ENCODE data around the gene CECR2. TPM values are rescaled to one million over a fixed set of nuclear protein-coding genes. Genes with fewer than 3 reads are reported as not detected.
"Not testable (repeated sequence)": the region's sequence is repeated elsewhere in the genome, so short reads cannot be mapped to it uniquely, and the experiment has no call there.

The CECR2 gene
- total RNA-seq, 1 experiment from 2014 or later, result not detected

GRCh38 chr22:17514084-17514483 lies 144.8 kb downstream of the CECR2 start:
- H3K4me1 ChIP-seq (ENCODE audit: insufficient read depth, low read length), result no peaks in the 10 kb centered on the region
- H3K9ac ChIP-seq (ENCODE audit: low read length), result no peak overlapping the region
- no peaks in the 10 kb centered on the region for H3K36me3 ChIP-seq (ENCODE audit: low read depth, low read length)
- H3K27me3 ChIP-seq (ENCODE audit: low read length), result peaks cover 59% of the 10 kb centered on the region
- no peaks in the 10 kb centered on the region for H3K9me2 ChIP-seq (replicated peaks; ENCODE audit: low read length)
- no peaks in the 10 kb centered on the region for H3K9me3 ChIP-seq (ENCODE audit: low read length)
- no TSS peak for BruUV-seq (replicated peaks)
- no peak overlapping the region for H3K4me2 ChIP-seq (ENCODE audit: low read length)
- ChIA-PET POLR2A (ENCODE audit: unreplicated experiment) (no interaction called here), CTCF (no interaction called here)
- no peak overlapping the region for H3K4me3 ChIP-seq (ENCODE audit: low read length)
- DNase-seq (no peak), ATAC-seq (no peak)
- TF ChIP-seq, protein P1, sequence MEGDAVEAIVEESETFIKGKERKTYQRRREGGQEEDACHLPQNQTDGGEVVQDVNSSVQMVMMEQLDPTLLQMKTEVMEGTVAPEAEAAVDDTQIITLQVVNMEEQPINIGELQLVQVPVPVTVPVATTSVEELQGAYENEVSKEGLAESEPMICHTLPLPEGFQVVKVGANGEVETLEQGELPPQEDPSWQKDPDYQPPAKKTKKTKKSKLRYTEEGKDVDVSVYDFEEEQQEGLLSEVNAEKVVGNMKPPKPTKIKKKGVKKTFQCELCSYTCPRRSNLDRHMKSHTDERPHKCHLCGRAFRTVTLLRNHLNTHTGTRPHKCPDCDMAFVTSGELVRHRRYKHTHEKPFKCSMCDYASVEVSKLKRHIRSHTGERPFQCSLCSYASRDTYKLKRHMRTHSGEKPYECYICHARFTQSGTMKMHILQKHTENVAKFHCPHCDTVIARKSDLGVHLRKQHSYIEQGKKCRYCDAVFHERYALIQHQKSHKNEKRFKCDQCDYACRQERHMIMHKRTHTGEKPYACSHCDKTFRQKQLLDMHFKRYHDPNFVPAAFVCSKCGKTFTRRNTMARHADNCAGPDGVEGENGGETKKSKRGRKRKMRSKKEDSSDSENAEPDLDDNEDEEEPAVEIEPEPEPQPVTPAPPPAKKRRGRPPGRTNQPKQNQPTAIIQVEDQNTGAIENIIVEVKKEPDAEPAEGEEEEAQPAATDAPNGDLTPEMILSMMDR (conservative IDR thresholded peaks at IDR 0.05; ENCODE audit: low read depth, low read length), result no peak
- TF ChIP-seq EZH2 (IDR thresholded peaks at IDR 0.05; ENCODE audit: low read length, unreplicated experiment), result no peak
- no peak for TF ChIP-seq EZH2phosphoT487 (IDR thresholded peaks at IDR 0.05; ENCODE audit: borderline replicate concordance, low read length)
- no peak overlapping the region for H2AFZ ChIP-seq (ENCODE audit: low read length)
- H3F3A ChIP-seq (ENCODE audit: low read length, unreplicated experiment), result no peaks in the 10 kb centered on the region
- intact Hi-C loops (cut with micrococcal nuclease), result no loop called here
- H3K79me2 ChIP-seq (ENCODE audit: low read length), result no peaks in the 10 kb centered on the region
- no peak overlapping the region for H3K27ac ChIP-seq (ENCODE audit: low read length)
- H4K20me1 ChIP-seq (ENCODE audit: low read length), result no peaks in the 10 kb centered on the region

GRCh38 chr22:17518406-17518805 lies 149.1 kb downstream of the CECR2 start:
- DNase-seq, result no peak
- H3K9me2 ChIP-seq (replicated peaks; ENCODE audit: low read length), result no peaks in the 10 kb centered on the region
- CTCF ChIA-PET, result no interaction called here
- no peaks in the 10 kb centered on the region for H4K20me1 ChIP-seq (ENCODE audit: low read length)
- no peak overlapping the region for H3K9ac ChIP-seq (ENCODE audit: low read length)
- peaks cover 20% of the 10 kb centered on the region for H3K27me3 ChIP-seq (ENCODE audit: low read length)
- H3F3A ChIP-seq (ENCODE audit: low read length, unreplicated experiment), result no peaks in the 10 kb centered on the region
- H3K4me2 ChIP-seq (ENCODE audit: low read length), result no peak overlapping the region
- ATAC-seq, result no peak
- no peaks in the 10 kb centered on the region for H3K79me2 ChIP-seq (ENCODE audit: low read length)
- no peak overlapping the region for H3K4me3 ChIP-seq (ENCODE audit: low read length)
- no TSS peak for BruUV-seq (replicated peaks)
- intact Hi-C loops (cut with micrococcal nuclease), result no loop called here
- H3K27ac ChIP-seq (ENCODE audit: low read length), result no peak overlapping the region
- POLR2A ChIA-PET (ENCODE audit: unreplicated experiment), result no interaction called here
- no peak overlapping the region for H2AFZ ChIP-seq (ENCODE audit: low read length)
- H3K4me1 ChIP-seq (ENCODE audit: insufficient read depth, low read length), result no peaks in the 10 kb centered on the region
- no peaks in the 10 kb centered on the region for H3K36me3 ChIP-seq (ENCODE audit: low read depth, low read length)
- TF ChIP-seq EZH2phosphoT487 (IDR thresholded peaks at IDR 0.05; ENCODE audit: borderline replicate concordance, low read length) (no peak), EZH2 (IDR thresholded peaks at IDR 0.05; ENCODE audit: low read length, unreplicated experiment) (no peak)
- TF ChIP-seq, protein P1 (conservative IDR thresholded peaks at IDR 0.05; ENCODE audit: low read depth, low read length), result no peak
- no peaks in the 10 kb centered on the region for H3K9me3 ChIP-seq (ENCODE audit: low read length)

GRCh38 chr22:17521971-17522370 lies 152.7 kb downstream of the CECR2 start:
- H3K9ac ChIP-seq (ENCODE audit: low read length); H3K79me2 ChIP-seq (ENCODE audit: low read length); CTCF ChIA-PET; POLR2A ChIA-PET (ENCODE audit: unreplicated experiment); H3K36me3 ChIP-seq (ENCODE audit: low read depth, low read length); intact Hi-C loops (cut with micrococcal nuclease); H3K4me2 ChIP-seq (ENCODE audit: low read length); H3K4me3 ChIP-seq (ENCODE audit: low read length); DNase-seq; BruUV-seq (replicated peaks); H3K27me3 ChIP-seq (ENCODE audit: low read length); H3K9me2 ChIP-seq (replicated peaks; ENCODE audit: low read length); H2AFZ ChIP-seq (ENCODE audit: low read length); H3K27ac ChIP-seq (ENCODE audit: low read length); H3K9me3 ChIP-seq (ENCODE audit: low read length); H4K20me1 ChIP-seq (ENCODE audit: low read length); ATAC-seq; H3K4me1 ChIP-seq (ENCODE audit: insufficient read depth, low read length); H3F3A ChIP-seq (ENCODE audit: low read length, unreplicated experiment): not testable (repeated sequence)
